NCI-H187 treated with DMSO at 0.1 percent for 48 hours (cell line): ENCODE data around the gene SPATA9.

Experiments
- DNase-seq: peaks from one replicate; lab custom pipeline; 2025; lab: John Stamatoyannopoulos, UW

SPATA9 gene

GRCh38 chr5:95682891-95683290 is at the start of gene SPATA9:
SPATA9 (minus strand) TSS chr5:95682991; CDS start chr5:95682854, 137 bp downstream.
- no peak for DNase-seq

GRCh38 chr5:95731571-95732554 is 49.1 kb upstream of the SPATA9 start:
- no peak for DNase-seq

- peak; percentile 61 for DNase-seq
Measured at GRCh38 chr5:95730730-95731570, 48.2 kb upstream of the SPATA9 start, which contains the start of gene RHOBTB3. RHOBTB3 (plus strand) TSS chr5:95731336; CDS start chr5:95731683, 347 bp downstream.

- DNase-seq: no peak
Measured at GRCh38 chr5:95730011-95730700, 47.4 kb upstream of the SPATA9 start.

GRCh38 chr5:95729115-95730010 is 46.6 kb upstream of the SPATA9 start:
- DNase-seq: no peak

GRCh38 chr5:95728494-95729114 is 45.8 kb upstream of the SPATA9 start:
- DNase-seq: no peak

GRCh38 chr5:95727764-95728191 is 45.0 kb upstream of the SPATA9 start:
- peak; percentile 79 for DNase-seq

GRCh38 chr5:95726811-95727763 is 44.3 kb upstream of the SPATA9 start:
- DNase-seq: no peak

- no peak for DNase-seq
Measured at GRCh38 chr5:95725937-95726810, 43.4 kb upstream of the SPATA9 start.

- DNase-seq: no peak
Measured at GRCh38 chr5:95725071-95725820, 42.5 kb upstream of the SPATA9 start.

GRCh38 chr5:95723632-95724369 is 41.0 kb upstream of the SPATA9 start:
- DNase-seq: no peak

- DNase-seq: no peak
Measured at GRCh38 chr5:95721582-95722295, 38.9 kb upstream of the SPATA9 start.

- no peak for DNase-seq
Measured at GRCh38 chr5:95720094-95720786, 37.4 kb upstream of the SPATA9 start.

GRCh38 chr5:95718738-95719137 is 35.9 kb upstream of the SPATA9 start:
- no peak for DNase-seq

- no peak for DNase-seq
Measured at GRCh38 chr5:95718203-95718602, 35.4 kb upstream of the SPATA9 start.
